K562 (cell line): Measurements from ENCODE around the gene NCOA1. TPM values are rescaled to one million over a fixed set of nuclear protein-coding genes. Genes with fewer than 3 reads are reported as not detected.

Experiments
- BRD9 ChIP-seq: fragments of 450-650 bp; IDR thresholded peaks from 2 replicates; pipeline ENCODE4 v1.6.1; 2018; ENCODE audit warnings: low read depth; ENCODE audit not compliant: partially characterized antibody
- CBFA2T2 ChIP-seq: fragments of 450-650 bp; conservative IDR thresholded peaks from 2 replicates; pipeline ENCODE4 v1.6.1; 2017; ENCODE audit warnings: mild to moderate bottlenecking
- CTCF ChIP-seq, 3 experiments: IDR thresholded peaks in 2 of 3; conservative IDR thresholded peaks in 1 of 3; 2 replicates each; pipeline ENCODE4 v1.5.1; 2011 to 2012; ENCODE audit warnings: low read length in 3 of 3, mild to moderate bottlenecking in 3 of 3, control low read depth in 2 of 3, improper control_type of control experiment in 1 of 3, inconsistent platforms in 1 of 3, low read depth in 1 of 3, mixed read lengths in 1 of 3, moderate library complexity in 1 of 3; ENCODE audit not compliant: insufficient read depth in 2 of 3
- MEIS2 ChIP-seq: fragments of 450-650 bp; IDR thresholded peaks from 2 replicates; pipeline ENCODE4 v1.6.1; 2014; ENCODE audit warnings: mild to moderate bottlenecking; ENCODE audit not compliant: partially characterized antibody
- MNT ChIP-seq, 2 experiments: fragments of 450-650 bp; conservative IDR thresholded peaks; 2 replicates each; pipeline ENCODE4 v1.6.1; 2017; ENCODE audit warnings: mild to moderate bottlenecking in 2 of 2, moderate library complexity in 2 of 2
- NR2C2 ChIP-seq, 2 experiments: fragments of 200-800 bp in 1 of 2; sonication (Bioruptor generic) in 1 of 2; sonication (generic) in 1 of 2; formaldehyde crosslinking in 1 of 2; IDR thresholded peaks; 2 replicates each; pipeline versions ENCODE4 v1.6.1 to v1.8.0; 2016 to 2022; ENCODE audit warnings: mild to moderate bottlenecking in 1 of 2, missing compliant biosample characterization in 1 of 2, missing genetic modification characterization in 1 of 2, missing genetic modification reagents in 1 of 2
- PTTG1 ChIP-seq: fragments of 450-650 bp; IDR thresholded peaks from 2 replicates; pipeline ENCODE4 v1.6.1; 2016; ENCODE audit warnings: low read depth, mild to moderate bottlenecking, missing genetic modification characterization, missing compliant biosample characterization
- RREB1 ChIP-seq: fragments of 250-450 bp; sonication (Bioruptor Pico); IDR thresholded peaks from 2 replicates; pipeline ENCODE4 v1.4.0; 2020
- SMC3 ChIP-seq: conservative IDR thresholded peaks from 2 replicates; pipeline ENCODE4 v1.6.1; 2011; ENCODE audit warnings: low read depth, low read length, improper control_type of control experiment; ENCODE audit not compliant: insufficient read depth
- SRF ChIP-seq, 2 experiments: fragments of 250-450, 450-650 bp in 1 of 2; sonication (Bioruptor Pico) in 1 of 2; sonication (generic) in 1 of 2; formaldehyde crosslinking; IDR thresholded peaks; 2 replicates each; pipeline versions ENCODE4 v1.5.0 to v1.5.1; 2020 to 2022; ENCODE audit warnings: mild to moderate bottlenecking in 1 of 2, missing genetic modification reagents in 1 of 2
- ZNF717 ChIP-seq: fragments of 250-450 bp; sonication (Bioruptor Pico); IDR thresholded peaks from 2 replicates; pipeline ENCODE4 v1.5.0; 2021
- polyA plus RNA-seq, 8 experiments: library from polyadenylated mRNA; depleted of rRNA in 4 of 8; stranded (reverse) in 5 of 8; unstranded in 3 of 8; fragments of >200 nt; fragmentation: Nextera tagmentation in 2 of 8; fragmentation: Illumina TruSeq in 1 of 8; extraction: Ambion mirVana in 2 of 8; extraction: Trizol in 1 of 8; gene quantifications; 2 replicates each; pipeline versions ENCODE4 v1.2.1 to v1.2.3, GENCODE V29; 2011 to 2014; ENCODE audit warnings: inconsistent platforms in 1 of 8, missing spikeins in 1 of 8
- total RNA-seq, 7 experiments: library from RNA; depleted of rRNA in 6 of 7; stranded (reverse); fragments of >200 nt in 6 of 7; fragmentation: Illumina TruSeq in 2 of 7; extraction: Trizol in 2 of 7; gene quantifications; 2 replicates each; pipeline versions ENCODE4 v1.2.1 to v1.2.3, GENCODE V29; 2011 to 2021; ENCODE audit warnings: low replicate concordance in 1 of 7
- TF ChIP-seq, protein P1 (sequence below): fragments of 450-650 bp; formaldehyde crosslinking; IDR thresholded peaks from 2 replicates; pipeline ENCODE4 v1.4.0; 2020; ENCODE audit warnings: mild to moderate bottlenecking, moderate library complexity
- TF ChIP-seq, protein P2 (sequence below): sonication (generic); formaldehyde crosslinking; IDR thresholded peaks from 2 replicates; pipeline ENCODE4 v1.4.0; 2020; ENCODE audit warnings: mild to moderate bottlenecking, missing genetic modification reagents

NCOA1 gene
- total and polyA plus RNA-seq, 9 of the 15 experiments (the other 6 are each of a cell fraction or from before 2014, with no cell fraction given) = 4.9 to 25.7 (median 17.0) TPM

DNA sequence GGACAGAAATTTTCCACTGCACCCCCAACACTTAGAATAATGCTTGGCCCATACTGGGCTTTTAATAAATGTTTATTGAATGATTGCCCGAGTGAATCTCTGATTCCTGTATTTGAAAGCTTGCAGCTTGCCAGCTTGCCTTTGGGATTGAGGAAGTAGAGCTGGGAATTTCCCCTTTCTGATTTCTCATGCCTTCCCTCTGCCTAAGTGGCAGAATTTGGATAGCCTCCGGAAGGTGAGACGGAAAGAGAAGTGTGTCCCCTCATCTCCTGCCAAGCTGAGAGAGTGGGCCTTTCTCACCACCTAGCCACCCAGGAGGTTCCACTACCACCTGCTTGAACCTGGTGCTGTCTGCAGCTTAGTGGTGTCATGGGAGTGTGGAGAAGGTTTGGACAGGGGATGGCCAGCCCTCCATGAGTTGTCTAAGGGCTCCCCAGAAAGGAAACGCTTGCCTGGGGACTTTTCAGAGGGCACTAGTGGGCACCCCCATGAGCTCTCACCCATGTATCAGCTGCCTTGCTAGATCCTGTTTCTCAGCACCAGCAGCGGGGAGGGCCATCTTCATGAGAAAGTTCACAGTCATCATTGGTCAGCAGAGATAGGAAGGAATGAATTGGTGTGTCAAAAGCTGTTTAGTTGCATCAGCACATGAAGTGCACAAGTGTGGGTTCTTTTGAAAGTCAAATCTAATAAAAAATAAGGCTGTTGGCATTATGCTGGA lies 8.6 kb upstream of the NCOA1 start (continued):
- TF ChIP-seq BRD9 (no peak), ZNF717 (CRISPR knock-in tag) (no peak), PTTG1 (tag) (0 out of 2 replicates have a peak, but pooled peaks have one; percentile 10), SRF (CRISPR knock-in tag; IDR thresholded peaks at IDR 0.05) (no peak), MNT (conservative IDR thresholded peaks at IDR 0.05) (no peak), RREB1 (CRISPR knock-in tag) (no peak), NR2C2 (CRISPR knock-in tag; IDR thresholded peaks at IDR 0.05) (no peak), NR2C2 (tag; IDR thresholded peaks at IDR 0.05) (no peak; the same call in 1 of the 2 replicates), CBFA2T2 (no peak), CTCF (IDR thresholded peaks at IDR 0.05 in 2 of 3, conservative IDR thresholded peaks at IDR 0.05 in 1 of 3; ENCODE audit: insufficient read depth in 2 of 3, low read depth in 1 of 3, low read length in 3 of 3) (no peak), SMC3 (no peak), MEIS2 (no peak)
- TF ChIP-seq, protein P1, sequence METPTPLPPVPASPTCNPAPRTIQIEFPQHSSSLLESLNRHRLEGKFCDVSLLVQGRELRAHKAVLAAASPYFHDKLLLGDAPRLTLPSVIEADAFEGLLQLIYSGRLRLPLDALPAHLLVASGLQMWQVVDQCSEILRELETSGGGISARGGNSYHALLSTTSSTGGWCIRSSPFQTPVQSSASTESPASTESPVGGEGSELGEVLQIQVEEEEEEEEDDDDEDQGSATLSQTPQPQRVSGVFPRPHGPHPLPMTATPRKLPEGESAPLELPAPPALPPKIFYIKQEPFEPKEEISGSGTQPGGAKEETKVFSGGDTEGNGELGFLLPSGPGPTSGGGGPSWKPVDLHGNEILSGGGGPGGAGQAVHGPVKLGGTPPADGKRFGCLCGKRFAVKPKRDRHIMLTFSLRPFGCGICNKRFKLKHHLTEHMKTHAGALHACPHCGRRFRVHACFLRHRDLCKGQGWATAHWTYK (CRISPR knock-in tag) = no peak
- TF ChIP-seq, protein P2, sequence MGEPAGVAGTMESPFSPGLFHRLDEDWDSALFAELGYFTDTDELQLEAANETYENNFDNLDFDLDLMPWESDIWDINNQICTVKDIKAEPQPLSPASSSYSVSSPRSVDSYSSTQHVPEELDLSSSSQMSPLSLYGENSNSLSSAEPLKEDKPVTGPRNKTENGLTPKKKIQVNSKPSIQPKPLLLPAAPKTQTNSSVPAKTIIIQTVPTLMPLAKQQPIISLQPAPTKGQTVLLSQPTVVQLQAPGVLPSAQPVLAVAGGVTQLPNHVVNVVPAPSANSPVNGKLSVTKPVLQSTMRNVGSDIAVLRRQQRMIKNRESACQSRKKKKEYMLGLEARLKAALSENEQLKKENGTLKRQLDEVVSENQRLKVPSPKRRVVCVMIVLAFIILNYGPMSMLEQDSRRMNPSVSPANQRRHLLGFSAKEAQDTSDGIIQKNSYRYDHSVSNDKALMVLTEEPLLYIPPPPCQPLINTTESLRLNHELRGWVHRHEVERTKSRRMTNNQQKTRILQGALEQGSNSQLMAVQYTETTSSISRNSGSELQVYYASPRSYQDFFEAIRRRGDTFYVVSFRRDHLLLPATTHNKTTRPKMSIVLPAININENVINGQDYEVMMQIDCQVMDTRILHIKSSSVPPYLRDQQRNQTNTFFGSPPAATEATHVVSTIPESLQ (CRISPR knock-in tag) = no peak
